Midbrain (tissue), 1 donor: ENCODE results near the gene ARTN.

Experiments
- DNase-seq: peaks from one replicate; lab custom pipeline; 2025; lab: John Stamatoyannopoulos, UW

ARTN gene, protein sequence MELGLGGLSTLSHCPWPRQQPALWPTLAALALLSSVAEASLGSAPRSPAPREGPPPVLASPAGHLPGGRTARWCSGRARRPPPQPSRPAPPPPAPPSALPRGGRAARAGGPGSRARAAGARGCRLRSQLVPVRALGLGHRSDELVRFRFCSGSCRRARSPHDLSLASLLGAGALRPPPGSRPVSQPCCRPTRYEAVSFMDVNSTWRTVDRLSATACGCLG

GRCh38 chr1:43933386-43934100 lies at the start of gene ARTN:
Gene ARTN (plus strand): TSS chr1:43933801. CDS start chr1:43935657, 1,856 bp downstream.
- no peak for DNase-seq

GRCh38 chr1:43885279-43885801 lies 48.3 kb upstream of the ARTN start:
- no peak for DNase-seq

DNA sequence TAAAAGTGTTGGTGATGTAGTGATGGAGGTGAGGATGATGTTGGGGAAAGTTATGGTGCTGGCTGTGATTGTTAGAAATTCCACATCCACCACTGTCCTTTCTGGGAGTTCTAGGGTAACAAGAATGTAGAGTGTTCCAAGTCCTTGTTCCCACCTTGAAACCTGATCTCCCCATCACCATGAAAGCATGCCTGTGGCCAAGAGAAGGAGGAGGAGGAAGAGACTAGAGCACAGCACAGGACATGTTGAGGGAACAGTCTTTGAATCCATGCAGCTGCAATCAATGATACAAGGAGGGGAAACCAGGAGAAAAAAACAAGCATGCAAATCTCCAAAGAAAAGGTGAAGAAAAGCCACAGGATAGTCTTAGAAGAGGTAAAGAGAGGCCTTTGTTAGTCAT lies 45.9 kb upstream of the ARTN start:
- DNase-seq: no peak

- no peak for DNase-seq
These were observed 42.8 kb upstream of the ARTN start for GRCh38 chr1:43890815-43891214.

- no peak for DNase-seq
These were observed 40.6 kb upstream of the ARTN start for GRCh38 chr1:43893006-43893405.

DNA sequence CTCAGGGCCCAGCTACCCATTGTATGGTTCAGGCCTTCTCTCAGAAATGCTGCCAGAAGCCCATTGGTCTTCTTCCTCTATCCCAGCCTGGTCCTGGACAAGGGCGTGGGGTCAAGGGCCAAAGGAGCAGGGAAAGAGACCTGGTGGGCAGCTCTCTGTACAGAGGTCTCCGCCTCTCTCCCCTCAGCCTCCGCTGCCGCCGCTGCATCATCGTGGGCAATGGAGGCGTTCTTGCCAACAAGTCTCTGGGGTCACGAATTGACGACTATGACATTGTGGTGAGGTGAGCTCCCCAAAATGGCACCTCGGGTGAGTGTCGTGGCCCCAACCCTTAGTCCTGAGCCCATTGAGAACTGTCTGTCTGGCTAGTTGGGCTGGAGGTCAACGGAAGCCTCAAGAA lies 34.6 kb upstream of the ARTN start:
- DNase-seq: no peak

DNA sequence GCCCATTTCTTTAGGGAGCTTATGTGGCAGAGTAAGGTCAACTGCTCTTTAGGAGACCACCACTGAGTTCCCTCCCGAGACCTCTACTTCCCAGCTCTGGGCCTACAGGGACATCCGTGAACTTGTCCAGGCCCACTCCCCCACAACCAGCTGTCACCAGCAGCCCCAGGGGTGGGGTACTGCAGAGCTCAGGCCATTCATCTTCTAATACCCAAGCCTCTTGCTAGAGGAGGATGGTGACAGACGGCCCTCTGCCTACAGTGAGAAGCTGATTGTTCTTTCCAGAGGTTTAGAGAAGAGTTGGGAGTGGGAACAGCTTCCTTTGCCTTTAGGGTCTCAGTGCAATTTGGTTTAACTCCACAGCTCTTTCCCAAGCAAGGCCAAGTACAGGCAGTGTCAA lies 33.2 kb upstream of the ARTN start:
- no peak for DNase-seq

- no peak for DNase-seq
These were observed 32.2 kb upstream of the ARTN start for GRCh38 chr1:43901196-43901961.

GRCh38 chr1:43902058-43902831 lies 31.4 kb upstream of the ARTN start:
- no peak for DNase-seq

GRCh38 chr1:43904660-43905551 lies 28.7 kb upstream of the ARTN start:
- no peak for DNase-seq

- no peak for DNase-seq
These were observed 25.4 kb upstream of the ARTN start for GRCh38 chr1:43908226-43908625.

DNA sequence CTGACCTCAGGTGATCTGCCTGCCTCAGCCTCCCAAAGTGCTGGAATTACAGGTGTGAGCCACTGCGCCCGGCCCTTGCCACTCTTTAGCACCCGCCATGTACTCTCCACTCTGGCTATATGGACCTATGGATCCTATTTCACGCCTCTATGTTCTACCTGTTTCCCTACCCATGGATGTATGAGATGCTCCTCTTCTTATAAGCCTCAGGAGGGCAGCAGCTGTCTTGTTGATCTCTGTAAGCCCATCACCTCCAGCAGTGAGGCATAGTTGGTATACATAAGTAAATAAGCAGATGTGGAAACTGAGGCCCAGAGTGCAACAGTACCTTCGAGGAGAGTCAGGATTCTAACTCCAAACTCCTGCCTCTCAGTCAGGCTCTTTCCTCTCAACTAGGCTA lies 24.7 kb upstream of the ARTN start:
- DNase-seq: no peak

DNA sequence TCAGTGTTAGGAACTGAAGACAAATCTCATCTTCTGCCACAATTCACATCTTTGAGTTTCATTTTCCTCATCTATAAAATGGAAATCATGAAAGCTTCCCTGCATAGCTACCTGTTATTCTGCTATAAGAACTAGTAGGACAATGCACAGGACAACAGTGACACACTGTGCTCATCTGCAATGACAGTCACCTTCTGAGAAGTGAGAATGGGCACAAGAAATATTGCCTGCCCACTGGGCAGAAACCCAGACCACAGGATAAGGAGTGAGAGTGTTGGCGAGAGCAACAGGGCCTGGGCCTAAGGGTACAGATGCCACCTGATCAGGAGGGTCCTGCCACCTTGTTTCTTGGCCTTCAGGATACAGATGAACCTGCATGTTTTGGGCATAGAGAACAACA lies 23.3 kb upstream of the ARTN start:
- no peak for DNase-seq

- no peak for DNase-seq
These were observed 21.0 kb upstream of the ARTN start for GRCh38 chr1:43912607-43913006.

DNA sequence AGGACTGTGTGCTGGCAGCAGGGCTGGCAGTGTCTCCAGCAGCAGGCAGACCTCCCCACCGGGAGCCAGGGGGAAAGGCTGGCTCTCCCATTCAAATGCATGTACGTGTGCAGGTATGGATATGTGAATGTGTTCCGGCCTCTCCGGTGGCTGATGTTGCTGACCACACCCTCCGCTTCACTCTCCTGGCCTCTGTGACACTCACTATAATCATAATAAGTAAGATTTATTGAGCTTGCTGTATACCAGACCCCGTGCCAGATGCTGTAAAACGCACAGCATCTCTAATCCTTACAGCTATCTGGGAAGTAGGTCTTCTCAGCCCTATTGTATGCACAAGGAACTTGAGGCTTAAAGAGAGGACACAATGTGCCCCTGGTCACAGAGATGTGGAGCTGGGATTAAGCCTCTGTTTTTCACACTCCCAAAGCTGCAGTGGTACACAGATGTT lies 20.5 kb upstream of the ARTN start:
- no peak for DNase-seq

DNA sequence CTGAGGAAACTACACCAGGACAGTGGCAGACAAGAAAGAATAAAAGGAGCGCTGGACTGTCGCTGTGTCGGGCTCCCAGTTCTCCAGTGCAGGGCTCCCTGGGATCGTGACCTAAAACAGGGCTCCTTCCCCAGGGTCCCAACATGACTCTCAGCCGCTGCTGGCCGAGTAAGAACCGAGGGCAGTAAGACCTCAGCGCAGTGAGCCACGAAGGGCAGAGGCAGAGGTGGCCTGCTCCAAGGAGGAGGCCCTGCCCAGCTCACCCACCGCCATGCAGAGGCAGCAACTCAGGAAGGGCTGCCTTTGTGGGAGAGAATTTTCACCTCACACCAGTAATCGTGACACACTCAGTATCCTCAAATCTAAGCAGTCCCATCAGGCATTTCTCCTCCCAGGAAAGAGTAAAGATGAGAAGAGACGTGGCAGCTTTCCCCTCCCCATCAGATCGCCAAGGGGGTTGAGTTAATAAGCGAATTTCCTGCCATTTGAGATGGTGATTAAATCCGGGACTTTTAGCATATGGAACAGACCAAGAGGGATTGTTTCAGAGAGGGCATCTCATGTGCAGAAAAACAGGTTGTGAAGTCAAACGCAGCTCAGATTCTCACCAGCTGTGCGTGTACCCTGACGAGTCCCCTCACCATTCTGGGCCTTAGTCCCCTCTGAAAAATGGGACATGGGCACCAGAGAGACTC lies 19.8 kb upstream of the ARTN start:
- no peak for DNase-seq

DNA sequence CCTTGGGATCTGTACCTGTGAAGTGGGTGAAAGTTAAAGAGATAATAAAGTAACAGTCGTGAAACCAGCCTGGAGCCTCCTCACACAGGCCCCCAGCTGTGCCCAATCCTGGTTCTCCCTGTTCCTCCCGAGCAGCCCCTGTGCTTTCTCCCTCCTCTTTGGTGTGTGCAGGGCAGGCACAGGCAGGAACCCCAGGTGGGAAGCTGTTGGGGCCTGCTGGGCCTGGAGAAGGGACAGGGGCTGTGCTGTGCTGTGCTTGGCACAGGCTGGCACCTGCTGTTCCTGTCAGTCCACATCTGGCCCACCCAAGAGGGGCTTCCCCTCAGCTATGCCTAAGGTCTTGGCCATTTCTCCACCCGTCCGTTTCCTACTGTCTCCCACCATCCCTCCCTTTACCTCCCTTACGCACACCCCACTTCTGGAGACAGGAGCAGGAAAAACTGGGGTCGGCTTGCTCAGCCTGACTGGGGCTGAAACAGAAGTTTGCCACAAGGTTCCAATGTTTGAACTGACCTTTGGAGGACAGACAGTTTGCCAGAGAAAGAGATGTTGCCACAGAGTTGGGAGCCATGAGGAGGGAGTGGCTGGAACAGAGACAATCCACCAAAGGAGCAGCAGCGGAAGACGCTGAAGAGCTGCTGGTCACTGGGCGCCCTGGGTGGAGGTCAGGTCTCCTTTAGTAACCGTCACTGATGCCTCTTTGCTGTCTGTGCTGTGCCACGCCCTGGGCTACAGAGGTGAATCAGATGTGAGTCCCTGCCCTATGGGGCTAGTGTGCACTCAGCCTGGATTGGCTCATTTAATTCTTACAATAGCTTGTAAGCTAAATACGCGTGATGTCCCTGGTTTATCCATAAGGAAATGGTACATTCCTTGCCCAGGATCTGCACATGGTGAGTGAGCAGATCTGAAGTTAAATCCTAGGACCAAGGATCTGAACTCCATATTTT lies 18.8 kb upstream of the ARTN start:
- no peak for DNase-seq

DNA sequence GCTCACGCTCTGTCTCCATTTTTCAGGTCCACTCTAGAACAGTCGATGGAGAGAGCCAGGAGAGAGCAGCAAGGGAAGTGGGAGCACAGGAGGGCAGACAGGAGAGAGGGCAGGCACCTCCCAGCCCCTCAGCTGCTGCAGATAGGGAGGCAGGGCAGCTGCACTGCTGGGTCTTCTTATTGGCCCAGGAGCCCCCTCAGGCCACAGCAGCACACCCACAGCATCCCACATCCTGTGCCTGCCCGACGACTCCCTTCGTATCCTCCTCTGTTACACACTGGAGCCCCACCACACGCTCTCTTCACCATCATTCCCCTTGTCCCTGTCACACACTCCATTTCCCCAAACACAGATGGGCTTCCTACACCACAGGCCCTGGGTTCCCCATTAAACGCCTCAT lies 13.7 kb upstream of the ARTN start:
- DNase-seq: no peak

- no peak for DNase-seq
These were observed 12.6 kb upstream of the ARTN start for GRCh38 chr1:43921022-43921421.
